Mammary epithelial cell (primary cell): Measurements from ENCODE around the gene HNRNPK.

Experiments used
- CTCF ChIP-seq, 2 donors: IDR thresholded peaks in 1 of 2; conservative IDR thresholded peaks in 1 of 2; 2 replicates each; pipeline ENCODE4 v1.5.1; 2011 to 2012; ENCODE audit warnings: inconsistent platforms in 2 of 2, low read length in 2 of 2, mild to moderate bottlenecking in 2 of 2, control low read depth in 1 of 2, low read depth in 1 of 2; ENCODE audit not compliant: insufficient read depth in 1 of 2; ENCODE audit errors: extremely low read depth in 1 of 2
- EZH2 ChIP-seq: IDR thresholded peaks from 2 replicates; pipeline ENCODE4 v1.6.1; 2012; ENCODE audit warnings: low read length, inconsistent platforms, borderline replicate concordance

- TF ChIP-seq CTCF (conservative IDR thresholded peaks at IDR 0.05 in 1 of 2, IDR thresholded peaks at IDR 0.05 in 1 of 2; ENCODE audit: extremely low read depth in 1 of 2, insufficient read depth in 1 of 2, low read depth in 1 of 2, low read length in 2 of 2) (peak; percentile 18 to 55), EZH2 (no peak)
Observed at GRCh38 chr9:83920469-83920926, 59.5 kb downstream of the HNRNPK start.
